ENCODE measurements around the gene RXRG. TPM values are rescaled to one million over a fixed set of nuclear protein-coding genes. Genes with fewer than 3 reads are reported as not detected.

Gene RXRG
- total and polyA plus RNA-seq, 9 of the 15 experiments (the other 6 are each of a cell fraction or from before 2014, with no cell fraction given), result not detected

DNA sequence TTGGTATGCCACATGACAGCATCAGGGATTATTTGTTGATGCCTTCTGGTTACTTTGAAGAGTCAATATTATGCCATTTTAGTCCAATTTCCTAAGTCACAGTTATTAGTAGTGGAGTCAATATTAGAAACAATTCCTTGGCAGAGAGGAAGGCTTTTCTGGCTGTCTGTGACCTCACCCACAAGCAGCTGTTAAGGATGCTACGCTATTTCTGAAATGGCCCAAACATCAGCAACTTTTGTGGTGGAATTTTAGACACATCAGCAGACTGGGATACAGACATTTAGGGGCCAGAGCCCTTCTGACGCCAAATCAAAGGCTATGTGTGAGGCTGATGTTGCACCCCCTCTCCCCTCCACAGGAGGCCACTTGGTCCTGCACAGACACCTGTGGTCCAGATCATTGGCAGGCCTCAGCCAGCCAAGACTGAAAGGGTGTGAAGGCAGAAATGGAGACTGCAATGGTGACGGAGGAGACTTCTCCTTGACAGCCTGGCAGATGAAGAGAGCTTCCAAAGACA is 9.2 kb upstream of the RXRG start (continued):
- TF ChIP-seq, protein P1, sequence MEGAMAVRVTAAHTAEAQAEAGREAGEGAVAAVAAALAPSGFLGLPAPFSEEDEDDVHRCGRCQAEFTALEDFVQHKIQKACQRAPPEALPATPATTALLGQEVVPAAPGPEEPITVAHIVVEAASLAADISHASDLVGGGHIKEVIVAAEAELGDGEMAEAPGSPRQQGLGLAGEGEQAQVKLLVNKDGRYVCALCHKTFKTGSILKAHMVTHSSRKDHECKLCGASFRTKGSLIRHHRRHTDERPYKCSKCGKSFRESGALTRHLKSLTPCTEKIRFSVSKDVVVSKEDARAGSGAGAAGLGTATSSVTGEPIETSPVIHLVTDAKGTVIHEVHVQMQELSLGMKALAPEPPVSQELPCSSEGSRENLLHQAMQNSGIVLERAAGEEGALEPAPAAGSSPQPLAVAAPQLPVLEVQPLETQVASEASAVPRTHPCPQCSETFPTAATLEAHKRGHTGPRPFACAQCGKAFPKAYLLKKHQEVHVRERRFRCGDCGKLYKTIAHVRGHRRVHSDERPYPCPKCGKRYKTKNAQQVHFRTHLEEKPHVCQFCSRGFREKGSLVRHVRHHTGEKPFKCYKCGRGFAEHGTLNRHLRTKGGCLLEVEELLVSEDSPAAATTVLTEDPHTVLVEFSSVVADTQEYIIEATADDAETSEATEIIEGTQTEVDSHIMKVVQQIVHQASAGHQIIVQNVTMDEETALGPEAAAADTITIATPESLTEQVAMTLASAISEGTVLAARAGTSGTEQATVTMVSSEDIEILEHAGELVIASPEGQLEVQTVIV (CRISPR knock-in tag; IDR thresholded peaks at IDR 0.05; ENCODE audit: borderline replicate concordance), result no peak
- no peak for TF ChIP-seq NCOA1 (IDR thresholded peaks at IDR 0.05; ENCODE audit: low read depth)
- TF ChIP-seq, protein P2, sequence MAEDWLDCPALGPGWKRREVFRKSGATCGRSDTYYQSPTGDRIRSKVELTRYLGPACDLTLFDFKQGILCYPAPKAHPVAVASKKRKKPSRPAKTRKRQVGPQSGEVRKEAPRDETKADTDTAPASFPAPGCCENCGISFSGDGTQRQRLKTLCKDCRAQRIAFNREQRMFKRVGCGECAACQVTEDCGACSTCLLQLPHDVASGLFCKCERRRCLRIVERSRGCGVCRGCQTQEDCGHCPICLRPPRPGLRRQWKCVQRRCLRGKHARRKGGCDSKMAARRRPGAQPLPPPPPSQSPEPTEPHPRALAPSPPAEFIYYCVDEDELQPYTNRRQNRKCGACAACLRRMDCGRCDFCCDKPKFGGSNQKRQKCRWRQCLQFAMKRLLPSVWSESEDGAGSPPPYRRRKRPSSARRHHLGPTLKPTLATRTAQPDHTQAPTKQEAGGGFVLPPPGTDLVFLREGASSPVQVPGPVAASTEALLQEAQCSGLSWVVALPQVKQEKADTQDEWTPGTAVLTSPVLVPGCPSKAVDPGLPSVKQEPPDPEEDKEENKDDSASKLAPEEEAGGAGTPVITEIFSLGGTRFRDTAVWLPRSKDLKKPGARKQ (CRISPR knock-in tag; IDR thresholded peaks at IDR 0.05), result no peak
- TF ChIP-seq, protein P3, sequence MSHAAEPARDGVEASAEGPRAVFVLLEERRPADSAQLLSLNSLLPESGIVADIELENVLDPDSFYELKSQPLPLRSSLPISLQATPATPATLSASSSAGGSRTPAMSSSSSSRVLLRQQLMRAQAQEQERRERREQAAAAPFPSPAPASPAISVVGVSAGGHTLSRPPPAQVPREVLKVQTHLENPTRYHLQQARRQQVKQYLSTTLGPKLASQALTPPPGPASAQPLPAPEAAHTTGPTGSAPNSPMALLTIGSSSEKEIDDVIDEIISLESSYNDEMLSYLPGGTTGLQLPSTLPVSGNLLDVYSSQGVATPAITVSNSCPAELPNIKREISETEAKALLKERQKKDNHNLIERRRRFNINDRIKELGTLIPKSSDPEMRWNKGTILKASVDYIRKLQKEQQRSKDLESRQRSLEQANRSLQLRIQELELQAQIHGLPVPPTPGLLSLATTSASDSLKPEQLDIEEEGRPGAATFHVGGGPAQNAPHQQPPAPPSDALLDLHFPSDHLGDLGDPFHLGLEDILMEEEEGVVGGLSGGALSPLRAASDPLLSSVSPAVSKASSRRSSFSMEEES (CRISPR knock-in tag; IDR thresholded peaks at IDR 0.05), result no peak
- no peak for TF ChIP-seq FOXP1 (CRISPR knock-in tag; IDR thresholded peaks at IDR 0.05)
- TF ChIP-seq CAMTA2 (CRISPR knock-in tag; conservative IDR thresholded peaks at IDR 0.05), result no peak
- TF ChIP-seq ZNF217 (CRISPR knock-in tag; IDR thresholded peaks at IDR 0.05), result no peak
- no peak for TF ChIP-seq NRF1 (conservative IDR thresholded peaks at IDR 0.05 in 1 of 2, IDR thresholded peaks at IDR 0.05 in 1 of 2)
- no peak for TF ChIP-seq XRCC4 (IDR thresholded peaks at IDR 0.05; ENCODE audit: extremely low read depth, insufficient read depth, insufficient read length)
- TF ChIP-seq JUNB (CRISPR knock-in tag; conservative IDR thresholded peaks at IDR 0.05), result no peak
- TF ChIP-seq SMARCA5 (IDR thresholded peaks at IDR 0.05), result no peak
- TF ChIP-seq ZNF75A (CRISPR knock-in tag; IDR thresholded peaks at IDR 0.05), result no peak
- TF ChIP-seq HDAC2 (IDR thresholded peaks at IDR 0.05), result no peak
- TF ChIP-seq, protein P4, sequence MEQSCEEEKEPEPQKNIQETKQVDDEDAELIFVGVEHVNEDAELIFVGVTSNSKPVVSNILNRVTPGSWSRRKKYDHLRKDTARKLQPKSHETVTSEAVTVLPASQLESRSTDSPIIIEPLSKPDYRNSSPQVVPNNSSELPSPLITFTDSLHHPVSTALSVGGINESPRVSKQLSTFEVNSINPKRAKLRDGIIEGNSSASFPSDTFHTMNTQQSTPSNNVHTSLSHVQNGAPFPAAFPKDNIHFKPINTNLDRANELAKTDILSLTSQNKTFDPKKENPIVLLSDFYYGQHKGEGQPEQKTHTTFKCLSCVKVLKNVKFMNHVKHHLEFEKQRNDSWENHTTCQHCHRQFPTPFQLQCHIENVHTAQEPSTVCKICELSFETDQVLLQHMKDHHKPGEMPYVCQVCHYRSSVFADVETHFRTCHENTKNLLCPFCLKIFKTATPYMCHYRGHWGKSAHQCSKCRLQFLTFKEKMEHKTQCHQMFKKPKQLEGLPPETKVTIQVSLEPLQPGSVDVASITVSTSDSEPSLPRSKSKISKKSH (CRISPR knock-in tag; IDR thresholded peaks at IDR 0.05), result no peak
- TF ChIP-seq NFRKB (IDR thresholded peaks at IDR 0.05; ENCODE audit: low read depth), result no peak
